Measurements from ENCODE around the gene RPS16.

DNA sequence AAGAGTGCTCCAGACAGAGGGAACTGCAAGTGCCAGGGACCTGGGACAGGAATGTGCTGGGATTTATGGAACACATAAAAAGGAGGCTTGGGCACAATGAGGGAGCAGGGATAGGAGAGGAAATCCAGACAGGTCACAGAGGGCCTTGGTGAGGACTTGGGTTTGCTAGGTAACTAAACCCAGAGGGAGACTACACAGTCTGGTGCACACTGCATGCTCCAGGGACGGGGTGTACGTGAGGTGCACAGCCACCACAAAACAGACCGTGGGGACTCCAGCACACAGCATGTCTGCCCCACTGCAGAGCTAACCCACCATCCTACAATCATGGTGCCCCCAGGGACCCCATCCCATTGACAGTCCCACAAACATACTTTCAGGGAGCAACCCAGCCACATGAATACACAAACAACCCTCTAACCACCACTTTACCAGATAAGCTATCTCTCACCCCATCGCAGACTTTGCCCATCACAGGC, 34.6 kb downstream of the RPS16 start:
- no peak for TF ChIP-seq POLR2A (IDR thresholded peaks at IDR 0.05)
- TF ChIP-seq CTCF (IDR thresholded peaks at IDR 0.05) = no peak
- no peak for TF ChIP-seq EP300 (IDR thresholded peaks at IDR 0.05; ENCODE audit: low read depth)
- no peak for TF ChIP-seq POLR2AphosphoS5 (IDR thresholded peaks at IDR 0.05)
